Measurements from ENCODE around the gene STK10. TPM values are rescaled to one million over a fixed set of nuclear protein-coding genes. Genes with fewer than 3 reads are reported as not detected.

Gene STK10
- total RNA-seq, 2 donors from 2014 or later: 25.6 to 39.2 TPM

GRCh38 chr5:172109749-172110148 is 78.3 kb downstream of the STK10 start:
- H3K9me3 ChIP-seq: no peaks in the 10 kb centered on the region
- H3K27me3 ChIP-seq (replicated peaks; ENCODE audit: insufficient read depth): no peaks in the 10 kb centered on the region
- no peak overlapping the region for H3K27ac ChIP-seq
- no peak for TF ChIP-seq CTCF (IDR thresholded peaks at IDR 0.05)
- DNase-seq (ENCODE audit: low spot score) (no peak), ATAC-seq (ENCODE audit: insufficient number of reproducible peaks, low FRiP score, low read depth) (no peak)
- H3K4me3 ChIP-seq: no peak overlapping the region
- H3K4me1 ChIP-seq (ENCODE audit: control insufficient read depth in 1 of 2, low read depth in 2 of 2): peaks cover 19 to 40% of the 10 kb centered on the region in 2 donors
- H3K36me3 ChIP-seq: no peaks in the 10 kb centered on the region

GRCh38 chr5:172107571-172107970 is 80.5 kb downstream of the STK10 start:
- no peak for ATAC-seq (ENCODE audit: insufficient number of reproducible peaks, low FRiP score, low read depth)
- no peaks in the 10 kb centered on the region for H3K9me3 ChIP-seq
- peaks cover 16 to 42% of the 10 kb centered on the region in 2 donors for H3K4me1 ChIP-seq (ENCODE audit: control insufficient read depth in 1 of 2, low read depth in 2 of 2)
- H3K27me3 ChIP-seq (replicated peaks; ENCODE audit: insufficient read depth): no peaks in the 10 kb centered on the region
- H3K27ac ChIP-seq: no peak overlapping the region
- no peaks in the 10 kb centered on the region for H3K36me3 ChIP-seq
- TF ChIP-seq CTCF (IDR thresholded peaks at IDR 0.05): no peak
- no peak overlapping the region for H3K4me3 ChIP-seq
- DNase-seq (ENCODE audit: low spot score): no peak

- Histone ChIP-seq H3K4me1 (ENCODE audit: control insufficient read depth in 1 of 2, low read depth in 2 of 2) (peaks cover 13 to 40% of the 10 kb centered on the region in 2 donors), H3K27ac (no peak overlapping the region), H3K27me3 (replicated peaks; ENCODE audit: insufficient read depth) (no peaks in the 10 kb centered on the region), H3K4me3 (peak overlapping the region; percentile 54), H3K9me3 (no peaks in the 10 kb centered on the region), H3K36me3 (no peaks in the 10 kb centered on the region)
- DNase-seq (ENCODE audit: low spot score) (no peak), ATAC-seq (ENCODE audit: insufficient number of reproducible peaks, low FRiP score, low read depth) (no peak)
- TF ChIP-seq CTCF (IDR thresholded peaks at IDR 0.05): peak; percentile 99
These were observed 81.3 kb downstream of the STK10 start for GRCh38 chr5:172106511-172107356.

- Histone ChIP-seq H3K27me3 (replicated peaks; ENCODE audit: insufficient read depth) (no peaks in the 10 kb centered on the region), H3K4me1 (ENCODE audit: control insufficient read depth in 1 of 2, low read depth in 2 of 2) (peaks cover 4 to 30% of the 10 kb centered on the region in 2 donors), H3K4me3 (no peak overlapping the region), H3K9me3 (no peaks in the 10 kb centered on the region), H3K27ac (no peak overlapping the region), H3K36me3 (no peaks in the 10 kb centered on the region)
- no peak for TF ChIP-seq CTCF (IDR thresholded peaks at IDR 0.05)
- ATAC-seq (ENCODE audit: insufficient number of reproducible peaks, low FRiP score, low read depth) (no peak), DNase-seq (ENCODE audit: low spot score) (no peak)
These were observed 82.2 kb downstream of the STK10 start for GRCh38 chr5:172105811-172106210.

GRCh38 chr5:172104801-172105701 is 83.0 kb downstream of the STK10 start:
- H3K27me3 ChIP-seq (replicated peaks; ENCODE audit: insufficient read depth): no peaks in the 10 kb centered on the region
- ATAC-seq (ENCODE audit: insufficient number of reproducible peaks, low FRiP score, low read depth) (no peak), DNase-seq (ENCODE audit: low spot score) (no peak)
- peaks cover 0 to 24% of the 10 kb centered on the region in 2 donors for H3K4me1 ChIP-seq (ENCODE audit: control insufficient read depth in 1 of 2, low read depth in 2 of 2)
- no peak overlapping the region for H3K4me3 ChIP-seq
- TF ChIP-seq CTCF (IDR thresholded peaks at IDR 0.05): no peak
- H3K27ac ChIP-seq: no peak overlapping the region
- no peaks in the 10 kb centered on the region for H3K36me3 ChIP-seq
- no peaks in the 10 kb centered on the region for H3K9me3 ChIP-seq

Data from thoracic aorta (tissue), 2 donors.